Cardiac fibroblast (primary cell): Measurements from ENCODE around the gene EFNA4.

Experiments
- DNase-seq, 2 donors: peaks; one replicate each; pipeline versions ENCODE4 v3.0.0 to v3.0.0-alpha.2; 2010; ENCODE audit warnings: low read depth in 2 of 2
- H3K4me3 ChIP-seq, 2 donors: replicated peaks in 1 of 2; 1 replicate in 1 of 2; 2 replicates in 1 of 2; pipeline ENCODE4 v1.5.1; 2011; ENCODE audit warnings: low read depth in 2 of 2, low read length in 2 of 2, mild to moderate bottlenecking in 2 of 2, moderate library complexity in 1 of 2
- TF ChIP-seq, protein P1 (sequence below): IDR thresholded peaks from one replicate; pipeline ENCODE4 v1.5.1; 2011; ENCODE audit warnings: low read depth, mild to moderate bottlenecking, low read length, inconsistent platforms

EFNA4 gene

DNA sequence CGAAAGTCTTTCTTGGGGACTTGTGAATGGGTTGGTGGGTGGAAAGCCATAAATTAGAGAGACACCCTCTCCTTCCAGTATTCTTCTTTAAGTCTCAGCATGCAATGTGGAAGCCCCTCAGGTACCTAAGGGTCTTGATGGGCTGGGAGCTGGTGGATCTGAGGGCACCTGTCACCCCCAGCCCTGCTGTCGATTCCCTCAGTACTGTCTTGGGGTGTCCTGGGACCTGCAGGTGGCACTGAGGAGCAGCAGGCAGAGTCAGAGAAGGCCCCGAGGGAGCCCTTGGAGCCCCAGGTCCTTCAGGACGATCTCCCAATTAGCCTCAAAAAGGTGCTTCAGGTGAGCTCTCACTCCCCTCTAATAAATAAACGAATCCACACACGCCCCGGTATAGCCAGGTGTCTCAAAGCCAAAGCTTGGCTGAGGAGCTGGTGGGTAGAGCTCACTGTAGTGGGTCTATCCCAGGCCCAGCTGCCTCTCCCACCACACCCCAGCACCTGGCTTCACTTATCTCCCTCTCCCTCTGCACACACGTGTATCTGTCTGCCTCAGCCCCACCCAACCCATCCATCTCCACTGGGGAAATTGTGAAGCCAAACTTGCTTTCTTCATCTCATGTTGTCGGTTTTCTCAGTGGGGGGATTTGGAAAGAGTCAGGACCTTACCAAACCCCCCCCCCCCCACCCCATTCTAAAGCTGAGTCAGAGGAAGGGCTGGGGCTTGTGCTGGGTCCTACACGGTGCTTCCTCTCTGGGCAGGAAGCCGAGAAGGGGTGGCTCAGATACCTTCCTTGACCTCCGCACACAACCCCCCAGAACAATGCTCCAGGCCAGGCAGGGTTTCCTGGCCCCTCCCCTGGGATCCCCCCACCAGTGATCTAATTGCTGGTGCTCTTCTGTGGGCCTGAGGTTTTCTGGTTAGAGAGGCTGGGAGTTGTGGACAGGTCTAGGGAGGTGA is 10.8 kb upstream of the EFNA4 start:
- DNase-seq, result peak in 1 of 2 donors; percentile 17
- TF ChIP-seq, protein P1, sequence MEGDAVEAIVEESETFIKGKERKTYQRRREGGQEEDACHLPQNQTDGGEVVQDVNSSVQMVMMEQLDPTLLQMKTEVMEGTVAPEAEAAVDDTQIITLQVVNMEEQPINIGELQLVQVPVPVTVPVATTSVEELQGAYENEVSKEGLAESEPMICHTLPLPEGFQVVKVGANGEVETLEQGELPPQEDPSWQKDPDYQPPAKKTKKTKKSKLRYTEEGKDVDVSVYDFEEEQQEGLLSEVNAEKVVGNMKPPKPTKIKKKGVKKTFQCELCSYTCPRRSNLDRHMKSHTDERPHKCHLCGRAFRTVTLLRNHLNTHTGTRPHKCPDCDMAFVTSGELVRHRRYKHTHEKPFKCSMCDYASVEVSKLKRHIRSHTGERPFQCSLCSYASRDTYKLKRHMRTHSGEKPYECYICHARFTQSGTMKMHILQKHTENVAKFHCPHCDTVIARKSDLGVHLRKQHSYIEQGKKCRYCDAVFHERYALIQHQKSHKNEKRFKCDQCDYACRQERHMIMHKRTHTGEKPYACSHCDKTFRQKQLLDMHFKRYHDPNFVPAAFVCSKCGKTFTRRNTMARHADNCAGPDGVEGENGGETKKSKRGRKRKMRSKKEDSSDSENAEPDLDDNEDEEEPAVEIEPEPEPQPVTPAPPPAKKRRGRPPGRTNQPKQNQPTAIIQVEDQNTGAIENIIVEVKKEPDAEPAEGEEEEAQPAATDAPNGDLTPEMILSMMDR, result peak; percentile 36

DNA sequence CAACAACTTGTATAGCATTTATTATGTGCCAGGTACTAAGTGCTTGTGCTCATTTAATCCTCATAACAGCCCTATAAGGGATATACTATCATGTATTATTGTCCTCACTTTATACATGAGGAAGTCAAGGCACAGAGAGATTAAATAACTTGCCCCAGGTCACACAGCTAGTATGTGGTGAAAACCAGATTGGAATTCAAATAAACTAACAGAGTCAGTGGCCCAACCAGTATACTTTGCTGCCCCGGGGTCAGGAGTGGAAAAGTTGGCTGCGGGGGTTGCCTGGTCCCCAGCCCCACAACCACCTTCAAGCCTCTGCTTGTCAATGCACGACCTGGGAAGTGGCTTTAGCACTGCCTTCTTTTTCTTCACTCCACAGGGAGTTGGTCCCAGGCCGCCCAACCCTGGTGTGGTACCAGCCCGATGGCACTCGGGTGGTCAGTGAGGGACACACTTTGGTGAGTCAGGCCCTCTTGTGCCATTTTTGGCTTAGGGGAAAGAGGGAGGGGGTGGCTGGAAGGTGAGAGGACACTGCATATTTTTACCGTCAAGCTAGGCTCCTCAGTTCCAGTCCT is 9.9 kb upstream of the EFNA4 start:
- TF ChIP-seq, protein P1, result no peak
- H3K4me3 ChIP-seq, result no peak overlapping the region
- no peak for DNase-seq

More for the DNA sequence above, 10.8 kb upstream of the EFNA4 start:
- peak overlapping the region; percentile 75 to 81 for H3K4me3 ChIP-seq

DNA sequence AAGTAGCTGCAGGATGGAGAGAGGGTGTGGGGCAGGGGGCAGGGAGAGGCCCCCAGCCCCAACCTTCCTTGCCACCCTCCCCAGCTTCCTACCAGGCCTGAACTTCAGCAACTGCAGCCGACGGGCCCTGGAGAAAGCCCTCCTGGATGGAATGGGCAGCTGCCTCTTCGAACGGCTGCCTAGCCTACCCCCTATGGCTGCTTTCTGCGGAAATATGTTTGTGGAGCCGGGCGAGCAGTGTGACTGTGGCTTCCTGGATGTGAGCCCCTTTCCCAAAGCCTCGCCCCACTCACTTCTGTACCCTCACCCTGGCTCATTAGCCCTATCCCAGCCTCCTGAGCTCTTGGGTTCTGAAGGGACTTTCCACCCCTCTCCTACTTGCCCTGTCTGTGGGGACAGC is 6.4 kb upstream of the EFNA4 start:
- TF ChIP-seq, protein P1, result no peak
- no peak for DNase-seq
- no peak overlapping the region for H3K4me3 ChIP-seq

DNA sequence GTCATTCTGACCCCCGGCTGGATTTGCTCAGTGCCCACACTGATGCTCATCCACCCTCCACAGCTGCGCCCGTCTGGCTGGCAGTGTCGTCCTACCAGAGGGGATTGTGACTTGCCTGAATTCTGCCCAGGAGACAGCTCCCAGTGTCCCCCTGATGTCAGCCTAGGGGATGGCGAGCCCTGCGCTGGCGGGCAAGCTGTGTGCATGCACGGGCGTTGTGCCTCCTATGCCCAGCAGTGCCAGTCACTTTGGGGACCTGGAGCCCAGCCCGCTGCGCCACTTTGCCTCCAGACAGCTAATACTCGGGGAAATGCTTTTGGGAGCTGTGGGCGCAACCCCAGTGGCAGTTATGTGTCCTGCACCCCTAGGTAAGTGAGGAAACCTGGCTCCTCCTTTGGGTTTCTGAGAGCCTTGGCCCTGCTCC is 5.7 kb upstream of the EFNA4 start:
- no peak for DNase-seq
- no peak overlapping the region for H3K4me3 ChIP-seq
- TF ChIP-seq, protein P1, result peak; percentile 15

DNA sequence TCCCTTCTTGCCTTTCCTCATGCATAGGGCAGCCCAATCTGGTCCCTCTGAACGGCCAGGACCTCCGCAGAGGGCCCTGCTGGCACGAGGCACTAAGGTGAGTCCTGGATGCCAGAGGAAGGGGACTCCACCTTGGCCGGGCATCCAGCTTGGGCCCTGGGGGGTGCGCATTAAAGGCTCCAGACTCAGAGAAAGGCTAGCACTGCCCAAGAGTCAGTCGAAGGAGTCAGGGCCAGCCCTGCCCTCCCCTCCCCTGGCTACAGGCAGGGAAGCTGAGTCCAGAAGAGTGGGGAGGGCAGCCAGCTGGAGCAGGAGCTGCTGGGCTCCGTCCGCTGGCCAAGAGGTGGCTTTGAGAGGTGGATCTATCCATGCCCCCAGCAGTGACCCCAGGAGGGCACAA is 2.8 kb upstream of the EFNA4 start:
- no peak for DNase-seq
- no peak overlapping the region for H3K4me3 ChIP-seq
- TF ChIP-seq, protein P1, result no peak

DNA sequence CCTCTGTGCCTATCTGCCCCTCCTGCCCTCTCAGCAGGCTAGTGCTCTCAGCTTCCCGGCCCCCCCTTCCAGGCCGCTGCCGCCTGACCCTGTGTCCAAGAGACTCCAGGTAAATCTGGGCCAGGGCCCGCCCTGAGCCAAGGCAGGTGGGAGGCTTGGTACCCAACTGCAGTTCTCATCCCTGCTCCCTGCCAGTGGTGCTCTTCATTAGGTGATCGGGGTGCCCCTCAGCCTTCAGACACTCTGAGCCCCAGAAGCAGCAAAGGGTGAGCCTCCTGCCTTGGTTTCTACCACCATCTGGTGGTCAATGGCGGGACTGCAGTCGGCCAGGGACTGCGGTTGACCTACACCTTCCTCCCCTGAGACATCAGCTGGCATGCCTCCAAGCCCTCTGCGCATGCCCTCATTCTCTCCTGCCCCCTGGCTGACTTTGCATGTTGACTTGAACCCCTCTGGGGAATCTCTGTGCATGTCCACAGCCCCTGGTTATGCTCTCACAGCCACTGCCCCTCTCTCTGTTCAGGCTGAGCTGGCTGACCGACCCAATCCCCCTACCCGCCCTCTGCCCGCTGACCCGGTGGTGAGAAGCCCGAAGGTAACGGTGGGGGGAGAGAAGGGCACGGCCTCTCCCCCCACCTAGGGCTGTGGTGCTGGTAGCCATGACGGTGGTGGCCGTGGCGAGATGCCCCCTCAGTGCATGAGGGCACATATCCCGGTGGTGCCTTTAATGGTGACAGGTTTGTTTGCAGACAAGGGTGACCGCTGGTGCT is 2.0 kb upstream of the EFNA4 start:
- no peak overlapping the region for H3K4me3 ChIP-seq
- TF ChIP-seq, protein P1, result peak; percentile 99

More for the DNA sequence above, 2.0 kb upstream of the EFNA4 start:
- peak; percentile 88 to 91 for DNase-seq
